D721Med (cell line): ENCODE data around the gene IFNLR1.

ENCODE experiments used
- DNase-seq: peaks from one replicate; pipeline ENCODE4 v3.0.0; 2011; ENCODE audit warnings: low spot score; ENCODE audit not compliant: insufficient read length
- FAIRE-seq: peaks from 2 replicates; lab custom pipeline; 2011; peaks lifted over from hg19 to GRCh38; lab: Jason Lieb, UNC
- TF ChIP-seq, protein P1 (sequence below): IDR thresholded peaks from 2 replicates; pipeline ENCODE4 v1.5.1; 2012; ENCODE audit warnings: mild to moderate bottlenecking, control low read depth; ENCODE audit not compliant: insufficient read depth; ENCODE audit errors: missing control alignments

The IFNLR1 gene

DNA sequence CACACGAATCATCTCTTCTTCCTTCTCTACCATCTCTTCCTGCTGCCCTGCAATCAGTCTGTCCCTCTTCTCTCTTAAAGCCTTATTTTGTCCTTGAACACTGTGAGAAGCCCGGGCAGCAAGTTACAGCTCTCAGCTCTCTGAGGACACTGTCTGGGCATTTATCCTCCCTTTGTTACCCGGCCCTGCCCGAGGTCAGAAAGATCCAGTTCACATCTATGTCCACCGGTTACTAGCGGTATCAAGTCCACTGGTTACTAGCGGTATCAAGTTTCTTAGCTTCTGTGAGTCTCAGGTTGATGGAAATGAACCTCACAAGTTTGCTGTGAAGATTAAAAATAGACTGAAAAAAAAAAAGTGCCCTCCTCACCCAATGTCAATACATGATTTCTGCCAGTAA, 18.8 kb downstream of the IFNLR1 start:
- TF ChIP-seq, protein P1, sequence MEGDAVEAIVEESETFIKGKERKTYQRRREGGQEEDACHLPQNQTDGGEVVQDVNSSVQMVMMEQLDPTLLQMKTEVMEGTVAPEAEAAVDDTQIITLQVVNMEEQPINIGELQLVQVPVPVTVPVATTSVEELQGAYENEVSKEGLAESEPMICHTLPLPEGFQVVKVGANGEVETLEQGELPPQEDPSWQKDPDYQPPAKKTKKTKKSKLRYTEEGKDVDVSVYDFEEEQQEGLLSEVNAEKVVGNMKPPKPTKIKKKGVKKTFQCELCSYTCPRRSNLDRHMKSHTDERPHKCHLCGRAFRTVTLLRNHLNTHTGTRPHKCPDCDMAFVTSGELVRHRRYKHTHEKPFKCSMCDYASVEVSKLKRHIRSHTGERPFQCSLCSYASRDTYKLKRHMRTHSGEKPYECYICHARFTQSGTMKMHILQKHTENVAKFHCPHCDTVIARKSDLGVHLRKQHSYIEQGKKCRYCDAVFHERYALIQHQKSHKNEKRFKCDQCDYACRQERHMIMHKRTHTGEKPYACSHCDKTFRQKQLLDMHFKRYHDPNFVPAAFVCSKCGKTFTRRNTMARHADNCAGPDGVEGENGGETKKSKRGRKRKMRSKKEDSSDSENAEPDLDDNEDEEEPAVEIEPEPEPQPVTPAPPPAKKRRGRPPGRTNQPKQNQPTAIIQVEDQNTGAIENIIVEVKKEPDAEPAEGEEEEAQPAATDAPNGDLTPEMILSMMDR, result no peak
- no peak for FAIRE-seq
- DNase-seq, result no peak

DNA sequence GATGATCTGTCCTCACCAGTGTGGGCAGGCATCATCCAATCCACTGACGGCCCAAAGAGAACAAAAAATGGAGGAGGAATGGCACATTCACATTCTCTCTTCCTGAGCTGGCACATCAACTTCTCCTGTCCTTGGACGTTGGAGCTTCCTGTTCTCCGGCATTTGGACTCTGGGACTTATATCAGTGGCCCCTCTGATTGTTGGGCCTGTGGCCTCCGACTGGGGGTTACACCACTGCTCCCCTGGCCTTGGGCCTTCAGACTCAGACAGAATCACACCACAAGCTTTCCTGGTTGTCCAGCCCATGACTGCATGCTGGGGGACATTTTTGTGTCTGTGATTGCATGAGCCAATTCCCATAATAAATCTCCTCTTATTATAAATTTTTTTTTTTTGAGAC, 20.1 kb downstream of the IFNLR1 start:
- DNase-seq, result no peak
- FAIRE-seq, result no peak
- TF ChIP-seq, protein P1, result no peak

DNA sequence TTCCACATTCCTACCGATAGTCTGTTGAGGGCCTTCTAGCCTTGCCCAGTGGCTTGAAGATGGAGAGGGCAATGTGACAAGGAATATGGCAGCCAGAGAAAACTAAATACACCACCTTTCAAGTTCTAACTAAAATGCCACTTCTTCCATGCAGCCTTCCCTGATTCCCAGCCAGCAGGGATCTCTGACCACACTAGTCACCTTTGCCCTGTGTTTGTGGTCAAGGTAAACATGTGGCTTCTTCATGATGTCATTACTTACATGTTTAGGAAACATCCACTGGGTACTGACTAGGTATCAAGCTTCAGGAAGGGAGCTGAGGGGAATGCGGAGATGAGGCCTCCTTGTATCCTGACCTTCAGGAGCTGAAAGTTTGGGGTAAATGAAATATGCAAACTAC, 21.6 kb downstream of the IFNLR1 start:
- DNase-seq (no peak), FAIRE-seq (no peak)
- TF ChIP-seq, protein P1, result no peak

DNA sequence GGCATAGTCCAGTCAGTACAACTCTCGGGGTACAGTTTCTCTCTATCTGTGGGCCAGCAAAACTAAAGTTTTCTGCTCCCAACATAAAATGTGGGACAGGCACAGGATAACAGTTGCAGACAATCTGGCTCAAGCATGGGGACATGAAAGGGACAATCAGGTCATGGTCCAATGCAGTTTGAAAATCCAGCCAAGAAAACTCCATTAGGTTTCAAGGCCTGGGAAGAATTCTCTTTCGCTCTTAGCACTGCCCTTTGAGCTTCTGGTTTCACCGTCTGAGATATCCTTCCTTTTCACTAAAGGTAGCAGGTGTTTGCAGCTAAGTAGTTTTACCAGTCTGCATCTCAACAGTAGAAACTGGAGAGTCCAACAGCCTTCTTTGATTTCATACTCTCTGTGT, 23.1 kb downstream of the IFNLR1 start:
- FAIRE-seq (no peak), DNase-seq (no peak)

DNA sequence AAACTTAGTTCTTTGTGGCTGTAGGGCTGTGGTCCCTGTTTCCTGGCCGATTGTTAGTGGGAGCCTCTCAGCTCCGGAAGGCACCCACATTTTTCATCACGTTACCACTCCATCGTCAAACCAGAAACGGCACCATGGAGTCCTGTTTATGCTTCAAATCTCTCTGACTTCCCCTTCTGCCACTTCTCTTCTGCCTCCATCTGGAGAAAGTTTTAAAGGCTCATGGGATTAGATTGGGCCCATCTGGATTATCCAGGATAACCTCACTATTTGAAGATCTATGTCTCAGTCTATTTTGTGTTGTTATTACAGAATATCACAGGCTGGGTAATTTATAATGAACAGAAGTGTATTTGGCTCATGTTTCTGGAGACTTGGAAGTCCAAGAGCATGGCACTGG, 24.9 kb downstream of the IFNLR1 start:
- TF ChIP-seq, protein P1, result peak; percentile 4
- DNase-seq (no peak), FAIRE-seq (no peak)

More for the DNA sequence above, 23.1 kb downstream of the IFNLR1 start:
- TF ChIP-seq, protein P1, result no peak

DNA sequence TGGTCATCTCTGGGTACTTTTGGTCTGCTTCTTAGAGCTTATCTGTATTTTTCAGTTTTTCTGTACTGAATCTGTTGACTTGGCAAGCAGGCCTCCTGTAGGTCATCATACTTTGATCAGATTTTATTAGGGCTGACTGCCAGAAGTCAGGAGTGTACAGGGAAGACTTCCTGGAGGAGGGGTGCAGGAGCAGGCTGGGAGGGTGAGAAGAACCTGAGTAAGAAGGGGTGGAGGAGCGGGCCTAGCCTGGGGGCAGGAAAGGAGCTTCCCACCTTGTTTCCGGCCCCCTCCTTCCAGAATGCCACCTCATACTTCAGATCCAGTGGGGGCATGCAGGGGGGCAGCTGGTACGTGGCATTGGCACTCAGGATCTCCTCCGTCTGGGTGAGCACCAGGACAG, 25.8 kb downstream of the IFNLR1 start:
- TF ChIP-seq, protein P1, result no peak
- FAIRE-seq (no peak), DNase-seq (no peak)

DNA sequence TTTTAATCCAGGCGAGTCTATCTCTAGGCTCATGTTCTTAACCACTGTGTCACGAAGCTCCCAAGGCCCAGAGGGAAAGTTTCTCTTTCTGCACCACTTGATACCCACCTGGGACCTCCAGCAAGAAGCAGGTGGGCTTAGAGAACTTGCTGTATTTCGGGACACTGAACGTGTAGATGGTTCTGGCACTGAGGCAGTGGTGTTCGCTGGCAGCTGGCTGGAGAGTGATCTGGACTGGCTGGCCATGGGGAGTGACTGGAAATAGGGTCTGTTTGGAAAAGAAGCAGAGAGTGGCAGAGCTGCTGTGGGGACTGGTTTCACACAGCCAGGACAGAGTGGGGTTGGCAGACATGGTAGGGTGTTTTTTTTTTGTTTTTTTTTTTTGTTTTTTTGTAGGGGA, 27.7 kb downstream of the IFNLR1 start:
- no peak for FAIRE-seq
- TF ChIP-seq, protein P1, result no peak
- DNase-seq, result no peak
